Measurements from ENCODE around the gene LAMP1. TPM values are rescaled to one million over a fixed set of nuclear protein-coding genes. Genes with fewer than 3 reads are reported as not detected.

Gene LAMP1
- total and polyA plus RNA-seq, 2 donors (not counting 1 experiment from before 2014, with no cell fraction given): 52.1 to 96.1 TPM

GRCh38 chr13:113365971-113366588 is 69.0 kb downstream of the LAMP1 start:
- intact Hi-C loops (cut with micrococcal nuclease): no loop called here
- Mint-ChIP-seq H3K4me3 (peak overlapping the region; percentile 63), H3K9me3 (ENCODE audit: insufficient read depth) (no peaks in the 10 kb centered on the region), H3K27ac (no peak overlapping the region), H3K27me3 (peaks cover 21% of the 10 kb centered on the region), H3K4me1 (peaks cover 7% of the 10 kb centered on the region)
- TF ChIP-seq EZH2 (IDR thresholded peaks at IDR 0.05; ENCODE audit: borderline replicate concordance, insufficient read depth, low read depth, low read length, poor library complexity, severe bottlenecking) (no peak), CTCF (IDR thresholded peaks at IDR 0.05) (no peak)
- H3K4me3 ChIP-seq (ENCODE audit: control extremely low read depth in 1 of 5, extremely low read depth in 1 of 5, insufficient read depth in 1 of 5, low read depth in 2 of 5, low read length in 4 of 5): no peak overlapping the region
- no peaks in the 10 kb centered on the region for H3K36me3 ChIP-seq (replicated peaks in 1 of 2; ENCODE audit: control extremely low read depth in 1 of 2, control insufficient read depth in 1 of 2, extremely low read depth in 1 of 2, insufficient read depth in 2 of 2, low read length in 1 of 2)
- POLR2A ChIA-PET: no interaction called here
- DNase-seq (no peak), ATAC-seq (ENCODE audit: low read depth) (no peak)
- H3K9ac ChIP-seq (ENCODE audit: low read length): no peak overlapping the region
- no peaks in the 10 kb centered on the region for H3K79me2 ChIP-seq (ENCODE audit: control insufficient read depth, insufficient read depth, low read length)
- CTCF ChIA-PET: interaction anchor here (1.4 kb wide), 1 partner anchor 28 kb away, joined by 5 read pairs; no protein-coding TSS in a partner anchor
- H3K9me3 ChIP-seq (ENCODE audit: control extremely low read depth in 1 of 3, control insufficient read depth in 2 of 3, insufficient read depth in 1 of 3, low read length in 2 of 3): peaks cover 0 to 17% (median 0%) of the 10 kb centered on the region in 3 donors
- H3K4me1 ChIP-seq (ENCODE audit: control insufficient read depth in 2 of 2, insufficient read depth in 2 of 2, low read length in 2 of 2): peaks cover 8 to 10% of the 10 kb centered on the region in 2 donors
- H3K4me2 ChIP-seq (replicated peaks; ENCODE audit: low read depth, low read length, poor library complexity, severe bottlenecking): no peak overlapping the region
- H2AFZ ChIP-seq (ENCODE audit: insufficient read depth, low read depth, low read length, poor library complexity, severe bottlenecking): no peak overlapping the region
- H3K27me3 ChIP-seq (replicated peaks in 1 of 4; ENCODE audit: control extremely low read depth in 1 of 4, control insufficient read depth in 3 of 4, insufficient read depth in 4 of 4, low read length in 3 of 4): peaks cover 0 to 33% (median 13%) of the 10 kb centered on the region in 4 experiments
- no peak overlapping the region for H3K27ac ChIP-seq (ENCODE audit: low read length in 2 of 2)
- no peaks in the 10 kb centered on the region for H4K20me1 ChIP-seq (ENCODE audit: control insufficient read depth, insufficient read depth, low read length, poor library complexity, severe bottlenecking)
- WGBS (ENCODE audit: insufficient coverage): 85% methylated on average over 9 of the region's 9 CpGs

- Histone ChIP-seq H2AFZ (ENCODE audit: insufficient read depth, low read depth, low read length, poor library complexity, severe bottlenecking) (no peak overlapping the region), H3K4me2 (replicated peaks; ENCODE audit: low read depth, low read length, poor library complexity, severe bottlenecking) (no peak overlapping the region), H3K27me3 (replicated peaks in 1 of 4; ENCODE audit: control extremely low read depth in 1 of 4, control insufficient read depth in 3 of 4, insufficient read depth in 4 of 4, low read length in 3 of 4) (peaks cover 0 to 30% (median 13%) of the 10 kb centered on the region in 4 experiments), H3K79me2 (ENCODE audit: control insufficient read depth, insufficient read depth, low read length) (no peaks in the 10 kb centered on the region), H3K36me3 (replicated peaks in 1 of 2; ENCODE audit: control extremely low read depth in 1 of 2, control insufficient read depth in 1 of 2, extremely low read depth in 1 of 2, insufficient read depth in 2 of 2, low read length in 1 of 2) (no peaks in the 10 kb centered on the region), H3K9ac (ENCODE audit: low read length) (no peak overlapping the region), H3K27ac (ENCODE audit: low read length in 2 of 2) (no peak overlapping the region), H3K4me1 (ENCODE audit: control insufficient read depth in 2 of 2, insufficient read depth in 2 of 2, low read length in 2 of 2) (peaks cover 8 to 10% of the 10 kb centered on the region in 2 donors), H3K9me3 (ENCODE audit: control extremely low read depth in 1 of 3, control insufficient read depth in 2 of 3, insufficient read depth in 1 of 3, low read length in 2 of 3) (peaks cover 0 to 18% (median 0%) of the 10 kb centered on the region in 3 donors), H4K20me1 (ENCODE audit: control insufficient read depth, insufficient read depth, low read length, poor library complexity, severe bottlenecking) (no peaks in the 10 kb centered on the region), H3K4me3 (ENCODE audit: control extremely low read depth in 1 of 5, extremely low read depth in 1 of 5, insufficient read depth in 1 of 5, low read depth in 2 of 5, low read length in 4 of 5) (no peak overlapping the region)
- peaks cover 6% of the 10 kb centered on the region for H3K4me1 Mint-ChIP-seq
- intact Hi-C loops (cut with micrococcal nuclease): no loop called here
- ATAC-seq (ENCODE audit: low read depth) (no peak), DNase-seq (no peak)
- H3K4me3 Mint-ChIP-seq: no peak overlapping the region
- ChIA-PET CTCF (no interaction called here), POLR2A (no interaction called here)
- H3K9me3 Mint-ChIP-seq (ENCODE audit: insufficient read depth): no peaks in the 10 kb centered on the region
- no peak overlapping the region for H3K27ac Mint-ChIP-seq
- H3K27me3 Mint-ChIP-seq: peaks cover 16% of the 10 kb centered on the region
- 85% methylated on average over 12 of the region's 15 CpGs for WGBS (ENCODE audit: insufficient coverage)
- TF ChIP-seq EZH2 (IDR thresholded peaks at IDR 0.05; ENCODE audit: borderline replicate concordance, insufficient read depth, low read depth, low read length, poor library complexity, severe bottlenecking) (no peak), CTCF (IDR thresholded peaks at IDR 0.05) (no peak)
Observed at GRCh38 chr13:113367020-113367560, 70.1 kb downstream of the LAMP1 start.
